ENCODE measurements around the gene TMEM18.

GRCh38 chr2:710867-711665 lies 33.9 kb upstream of the TMEM18 start:
- TF ChIP-seq EP300 (IDR thresholded peaks at IDR 0.05) (no peak), POLR2A (IDR thresholded peaks at IDR 0.05) (no peak)
